ENCODE data around the gene ADPRH.

DNA sequence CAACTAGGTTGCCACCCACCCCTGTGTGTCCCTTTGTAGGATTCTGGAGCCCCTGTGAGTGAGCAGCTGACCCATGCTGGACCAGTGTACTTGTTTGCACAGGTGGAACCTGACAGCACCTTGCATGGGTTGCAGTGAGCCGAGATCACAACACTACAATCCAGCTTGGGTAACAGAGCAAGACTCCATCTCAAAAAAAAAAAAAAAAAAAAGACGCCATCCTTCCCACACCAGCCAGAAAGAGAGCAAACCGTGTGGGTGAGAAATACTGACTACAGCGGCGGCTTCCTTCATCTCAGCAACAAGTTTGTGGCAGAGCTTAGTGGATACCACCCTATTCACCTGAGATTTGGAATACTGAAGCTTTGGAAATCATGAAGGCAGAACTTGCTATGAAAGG is 19.1 kb upstream of the ADPRH start:
- TF ChIP-seq, protein P1, sequence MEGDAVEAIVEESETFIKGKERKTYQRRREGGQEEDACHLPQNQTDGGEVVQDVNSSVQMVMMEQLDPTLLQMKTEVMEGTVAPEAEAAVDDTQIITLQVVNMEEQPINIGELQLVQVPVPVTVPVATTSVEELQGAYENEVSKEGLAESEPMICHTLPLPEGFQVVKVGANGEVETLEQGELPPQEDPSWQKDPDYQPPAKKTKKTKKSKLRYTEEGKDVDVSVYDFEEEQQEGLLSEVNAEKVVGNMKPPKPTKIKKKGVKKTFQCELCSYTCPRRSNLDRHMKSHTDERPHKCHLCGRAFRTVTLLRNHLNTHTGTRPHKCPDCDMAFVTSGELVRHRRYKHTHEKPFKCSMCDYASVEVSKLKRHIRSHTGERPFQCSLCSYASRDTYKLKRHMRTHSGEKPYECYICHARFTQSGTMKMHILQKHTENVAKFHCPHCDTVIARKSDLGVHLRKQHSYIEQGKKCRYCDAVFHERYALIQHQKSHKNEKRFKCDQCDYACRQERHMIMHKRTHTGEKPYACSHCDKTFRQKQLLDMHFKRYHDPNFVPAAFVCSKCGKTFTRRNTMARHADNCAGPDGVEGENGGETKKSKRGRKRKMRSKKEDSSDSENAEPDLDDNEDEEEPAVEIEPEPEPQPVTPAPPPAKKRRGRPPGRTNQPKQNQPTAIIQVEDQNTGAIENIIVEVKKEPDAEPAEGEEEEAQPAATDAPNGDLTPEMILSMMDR (IDR thresholded peaks at IDR 0.05): no peak
- TF ChIP-seq ZFX (IDR thresholded peaks at IDR 0.05; ENCODE audit: borderline replicate concordance): no peak
